ENCODE data around the gene GUCA2A. TPM values are rescaled to one million over a fixed set of nuclear protein-coding genes. Genes with fewer than 3 reads are reported as not detected.

The GUCA2A gene
- total RNA-seq, 4 donors from 2014 or later = 3.2 to 2,017 (median 1,376) TPM

- TF ChIP-seq POLR2AphosphoS5 (IDR thresholded peaks at IDR 0.05) = no peak
- TF ChIP-seq CTCF (IDR thresholded peaks at IDR 0.05) = no peak
- no peak for TF ChIP-seq EP300 (IDR thresholded peaks at IDR 0.05; ENCODE audit: low read depth)
- TF ChIP-seq POLR2A (IDR thresholded peaks at IDR 0.05) = no peak
- Histone ChIP-seq H3K9me3 (no peaks in the 10 kb centered on the region), H3K4me3 (no peak overlapping the region), H3K27me3 (peaks cover 16% of the 10 kb centered on the region), H3K4me1 (no peaks in the 10 kb centered on the region), H3K27ac (no peak overlapping the region), H3K36me3 (no peaks in the 10 kb centered on the region)
- in situ Hi-C loops (cut with MboI; ENCODE audit: low pct_ligation_motif_present in 1 of 4, low pct_unique_long_range_greater_than_20kb in 1 of 4, low sequenced_read_pairs in 3 of 4) = loop anchor here in 1 of 4 donors (25.0 kb wide), 2 partner anchors 577 to 598 kb away; partner anchors contain the start of gene CLDN19
- DNase-seq = no peak
- intact Hi-C loops (cut with DNase I; ENCODE audit: low total_unique reads) = no loop called here
- 95 to 97% methylated on average over 3 of the region's 3 CpGs for WGBS, 2 donors (ENCODE audit: low coverage in 1 of 2)
Observed at GRCh38 chr1:42139444-42139843, 25.1 kb downstream of the GUCA2A start.

GRCh38 chr1:42138586-42138985, 26.0 kb downstream of the GUCA2A start:
- intact Hi-C loops (cut with DNase I; ENCODE audit: low total_unique reads) = no loop called here
- H3K4me1 ChIP-seq = no peaks in the 10 kb centered on the region
- no peak overlapping the region for H3K27ac ChIP-seq
- no peak overlapping the region for H3K4me3 ChIP-seq
- DNase-seq = no peak
- no peak for TF ChIP-seq POLR2AphosphoS5 (IDR thresholded peaks at IDR 0.05)
- no peak for TF ChIP-seq POLR2A (IDR thresholded peaks at IDR 0.05)
- TF ChIP-seq CTCF (IDR thresholded peaks at IDR 0.05) = no peak
- no peak for TF ChIP-seq EP300 (IDR thresholded peaks at IDR 0.05; ENCODE audit: low read depth)
- in situ Hi-C loops (cut with MboI; ENCODE audit: low pct_ligation_motif_present in 1 of 4, low pct_unique_long_range_greater_than_20kb in 1 of 4, low sequenced_read_pairs in 3 of 4) = loop anchor here in 1 of 4 donors (25.0 kb wide), 2 partner anchors 576 to 599 kb away; partner anchors contain the start of gene CLDN19
- H3K36me3 ChIP-seq = no peaks in the 10 kb centered on the region
- 86 to 92% methylated on average over 2 to 4 of the region's 4 CpGs for WGBS, 2 donors (ENCODE audit: low coverage in 1 of 2)
- peaks cover 16% of the 10 kb centered on the region for H3K27me3 ChIP-seq
- no peaks in the 10 kb centered on the region for H3K9me3 ChIP-seq

GRCh38 chr1:42137766-42138165, 26.8 kb downstream of the GUCA2A start:
- no peaks in the 10 kb centered on the region for H3K4me1 ChIP-seq
- 70 to 80% methylated on average over 2 to 10 of the region's 10 CpGs for WGBS, 2 donors (ENCODE audit: low coverage in 1 of 2)
- DNase-seq = no peak
- no peak overlapping the region for H3K4me3 ChIP-seq
- no peak overlapping the region for H3K27ac ChIP-seq
- H3K36me3 ChIP-seq = no peaks in the 10 kb centered on the region
- no peak for TF ChIP-seq POLR2AphosphoS5 (IDR thresholded peaks at IDR 0.05)
- no peak for TF ChIP-seq POLR2A (IDR thresholded peaks at IDR 0.05)
- no peak for TF ChIP-seq CTCF (IDR thresholded peaks at IDR 0.05)
- no peak for TF ChIP-seq EP300 (IDR thresholded peaks at IDR 0.05; ENCODE audit: low read depth)
- intact Hi-C loops (cut with DNase I; ENCODE audit: low total_unique reads) (no loop called here), in situ Hi-C loops (cut with MboI; ENCODE audit: low pct_ligation_motif_present in 1 of 4, low pct_unique_long_range_greater_than_20kb in 1 of 4, low sequenced_read_pairs in 3 of 4) (loop anchor here in 1 of 4 donors (25.0 kb wide), 2 partner anchors 575 to 600 kb away; partner anchors contain the start of gene CLDN19)
- H3K27me3 ChIP-seq = peaks cover 16% of the 10 kb centered on the region
- H3K9me3 ChIP-seq = no peaks in the 10 kb centered on the region

GRCh38 chr1:42136466-42136865, 28.1 kb downstream of the GUCA2A start:
- H3K27ac ChIP-seq = no peak overlapping the region
- peaks cover 3% of the 10 kb centered on the region for H3K27me3 ChIP-seq
- no peak overlapping the region for H3K4me3 ChIP-seq
- TF ChIP-seq EP300 (IDR thresholded peaks at IDR 0.05; ENCODE audit: low read depth) (no peak), POLR2AphosphoS5 (IDR thresholded peaks at IDR 0.05) (no peak), CTCF (IDR thresholded peaks at IDR 0.05) (no peak), POLR2A (IDR thresholded peaks at IDR 0.05) (no peak)
- H3K4me1 ChIP-seq = no peaks in the 10 kb centered on the region
- intact Hi-C loops (cut with DNase I; ENCODE audit: low total_unique reads) = no loop called here
- in situ Hi-C loops (cut with MboI; ENCODE audit: low pct_ligation_motif_present in 1 of 4, low pct_unique_long_range_greater_than_20kb in 1 of 4, low sequenced_read_pairs in 3 of 4) = loop anchor here in 1 of 4 donors (25.0 kb wide), 2 partner anchors 574 to 601 kb away; partner anchors contain the start of gene CLDN19
- H3K36me3 ChIP-seq = no peaks in the 10 kb centered on the region
- H3K9me3 ChIP-seq = no peaks in the 10 kb centered on the region
- DNase-seq = no peak

Data from transverse colon (tissue), 4 donors.